ENCODE results near the gene CCDC196. TPM values are rescaled to one million over a fixed set of nuclear protein-coding genes. Genes with fewer than 3 reads are reported as not detected.
A peak's percentile ranks its signal among the peaks of the same experiment; 100 is the strongest.

The CCDC196 gene
- total RNA-seq (2014; rRNA removed; shearing (Covaris generic); ENCODE audit: low replicate concordance) = not detected in 2 replicates

- in situ Hi-C loops (cut with HindIII; ENCODE audit: low pct_unique_long_range_greater_than_20kb, low sequenced_read_pairs) = no loop called here
These were observed at the start of gene CCDC196 for GRCh38 chr14:66485910-66486421. Gene CCDC196 (plus strand): TSS chr14:66486371. CDS start chr14:66486503, 132 bp downstream.

GRCh38 chr14:66440801-66441200 lies 45.4 kb upstream of the CCDC196 start:
- in situ Hi-C loops (cut with HindIII; ENCODE audit: low pct_unique_long_range_greater_than_20kb, low sequenced_read_pairs) = no loop called here
- no peak for DNase-seq (ENCODE audit: low read depth)

More at GRCh38 chr14:66485910-66486421, at the start of gene CCDC196:
- no peak for DNase-seq (ENCODE audit: low read depth)

- DNase-seq (ENCODE audit: low read depth) = peak; percentile 40
These were observed 43.1 kb upstream of the CCDC196 start for GRCh38 chr14:66442953-66443571.

GRCh38 chr14:66443785-66444184 lies 42.4 kb upstream of the CCDC196 start:
- in situ Hi-C loops (cut with HindIII; ENCODE audit: low pct_unique_long_range_greater_than_20kb, low sequenced_read_pairs) = no loop called here
- DNase-seq (ENCODE audit: low read depth) = no peak

More at GRCh38 chr14:66442953-66443571, 43.1 kb upstream of the CCDC196 start:
- in situ Hi-C loops (cut with HindIII; ENCODE audit: low pct_unique_long_range_greater_than_20kb, low sequenced_read_pairs) = no loop called here

GRCh38 chr14:66444271-66444927 lies 41.8 kb upstream of the CCDC196 start:
- no peak for DNase-seq (ENCODE audit: low read depth)
- in situ Hi-C loops (cut with HindIII; ENCODE audit: low pct_unique_long_range_greater_than_20kb, low sequenced_read_pairs) = no loop called here

GRCh38 chr14:66445936-66446335 lies 40.2 kb upstream of the CCDC196 start:
- in situ Hi-C loops (cut with HindIII; ENCODE audit: low pct_unique_long_range_greater_than_20kb, low sequenced_read_pairs) = no loop called here

GRCh38 chr14:66453469-66453868 lies 32.7 kb upstream of the CCDC196 start:
- no peak for DNase-seq (ENCODE audit: low read depth)
- in situ Hi-C loops (cut with HindIII; ENCODE audit: low pct_unique_long_range_greater_than_20kb, low sequenced_read_pairs) = no loop called here

More at GRCh38 chr14:66445936-66446335, 40.2 kb upstream of the CCDC196 start:
- DNase-seq (ENCODE audit: low read depth) = no peak

- DNase-seq (ENCODE audit: low read depth) = no peak
- in situ Hi-C loops (cut with HindIII; ENCODE audit: low pct_unique_long_range_greater_than_20kb, low sequenced_read_pairs) = no loop called here
These were observed 26.6 kb upstream of the CCDC196 start for GRCh38 chr14:66459603-66460002.

- in situ Hi-C loops (cut with HindIII; ENCODE audit: low pct_unique_long_range_greater_than_20kb, low sequenced_read_pairs) = no loop called here
- DNase-seq (ENCODE audit: low read depth) = no peak
These were observed 21.9 kb upstream of the CCDC196 start for GRCh38 chr14:66464261-66464660.

GRCh38 chr14:66468778-66469367 lies 17.3 kb upstream of the CCDC196 start:
- DNase-seq (ENCODE audit: low read depth) = no peak
- in situ Hi-C loops (cut with HindIII; ENCODE audit: low pct_unique_long_range_greater_than_20kb, low sequenced_read_pairs) = no loop called here

GRCh38 chr14:66471584-66471983 lies 14.6 kb upstream of the CCDC196 start:
- no peak for DNase-seq (ENCODE audit: low read depth)
- in situ Hi-C loops (cut with HindIII; ENCODE audit: low pct_unique_long_range_greater_than_20kb, low sequenced_read_pairs) = no loop called here

GRCh38 chr14:66472251-66472650 lies 13.9 kb upstream of the CCDC196 start:
- in situ Hi-C loops (cut with HindIII; ENCODE audit: low pct_unique_long_range_greater_than_20kb, low sequenced_read_pairs) = no loop called here
- no peak for DNase-seq (ENCODE audit: low read depth)

- in situ Hi-C loops (cut with HindIII; ENCODE audit: low pct_unique_long_range_greater_than_20kb, low sequenced_read_pairs) = no loop called here
- DNase-seq (ENCODE audit: low read depth) = no peak
These were observed 12.9 kb upstream of the CCDC196 start for GRCh38 chr14:66473223-66473622.

- in situ Hi-C loops (cut with HindIII; ENCODE audit: low pct_unique_long_range_greater_than_20kb, low sequenced_read_pairs) = no loop called here
- DNase-seq (ENCODE audit: low read depth) = peak; percentile 3
These were observed 9.2 kb upstream of the CCDC196 start for GRCh38 chr14:66476964-66477363.

GRCh38 chr14:66477567-66477966 lies 8.6 kb upstream of the CCDC196 start:
- in situ Hi-C loops (cut with HindIII; ENCODE audit: low pct_unique_long_range_greater_than_20kb, low sequenced_read_pairs) = no loop called here
- no peak for DNase-seq (ENCODE audit: low read depth)

GRCh38 chr14:66482873-66483272 lies 3.3 kb upstream of the CCDC196 start:
- in situ Hi-C loops (cut with HindIII; ENCODE audit: low pct_unique_long_range_greater_than_20kb, low sequenced_read_pairs) = no loop called here
- no peak for DNase-seq (ENCODE audit: low read depth)

GRCh38 chr14:66483322-66483721 lies 2.8 kb upstream of the CCDC196 start:
- in situ Hi-C loops (cut with HindIII; ENCODE audit: low pct_unique_long_range_greater_than_20kb, low sequenced_read_pairs) = no loop called here
- DNase-seq (ENCODE audit: low read depth) = no peak

GRCh38 chr14:66485029-66485428 lies 1.1 kb upstream of the CCDC196 start:
- in situ Hi-C loops (cut with HindIII; ENCODE audit: low pct_unique_long_range_greater_than_20kb, low sequenced_read_pairs) = no loop called here
- no peak for DNase-seq (ENCODE audit: low read depth)

- in situ Hi-C loops (cut with HindIII; ENCODE audit: low pct_unique_long_range_greater_than_20kb, low sequenced_read_pairs) = no loop called here
- no peak for DNase-seq (ENCODE audit: low read depth)
These were observed 993 bp downstream of the CCDC196 start for GRCh38 chr14:66487164-66487563.

Data from Caki2 (cell line).